WERI-Rb-1 (cell line): Measurements from ENCODE around the gene AP3D1.

Source experiments
- DNase-seq: peaks from one replicate; pipeline ENCODE4 v3.0.0-alpha.2; 2020
- H3K27ac ChIP-seq: fragments of 250-450 bp; sonication (Bioruptor Pico); 2 replicates; pipeline ENCODE4 v1.5.1; 2020; ENCODE audit warnings: mild to moderate bottlenecking, moderate library complexity
- H3K27me3 ChIP-seq: fragments of 250-450 bp; sonication (Bioruptor Pico); 2 replicates; pipeline ENCODE4 v1.5.1; 2021; ENCODE audit warnings: mild to moderate bottlenecking, low read depth, moderate library complexity; ENCODE audit not compliant: insufficient read depth, severe bottlenecking
- H3K36me3 ChIP-seq: fragments of 250-450 bp; sonication (Bioruptor Pico); 2 replicates; pipeline ENCODE4 v1.5.1; 2020; ENCODE audit warnings: mild to moderate bottlenecking, moderate library complexity
- H3K4me3 ChIP-seq: 2 replicates; pipeline ENCODE4 v1.5.1; 2011; ENCODE audit warnings: low read depth, mild to moderate bottlenecking, control low read depth, low read length
- H3K9me3 ChIP-seq: fragments of 250-450 bp; sonication (Bioruptor Pico); 2 replicates; pipeline ENCODE4 v1.5.1; 2021; ENCODE audit warnings: mild to moderate bottlenecking, moderate library complexity; ENCODE audit not compliant: severe bottlenecking
- TF ChIP-seq, protein P1 (sequence below): IDR thresholded peaks from 2 replicates; pipeline ENCODE4 v1.5.1; 2011; ENCODE audit warnings: low read depth, mild to moderate bottlenecking, control low read depth, inconsistent platforms, low read length

AP3D1 gene

GRCh38 chr19:2100719-2101061 is 50.7 kb downstream of the AP3D1 start:
- no peak for DNase-seq
- H3K27ac ChIP-seq = no peak overlapping the region
- TF ChIP-seq, protein P1, sequence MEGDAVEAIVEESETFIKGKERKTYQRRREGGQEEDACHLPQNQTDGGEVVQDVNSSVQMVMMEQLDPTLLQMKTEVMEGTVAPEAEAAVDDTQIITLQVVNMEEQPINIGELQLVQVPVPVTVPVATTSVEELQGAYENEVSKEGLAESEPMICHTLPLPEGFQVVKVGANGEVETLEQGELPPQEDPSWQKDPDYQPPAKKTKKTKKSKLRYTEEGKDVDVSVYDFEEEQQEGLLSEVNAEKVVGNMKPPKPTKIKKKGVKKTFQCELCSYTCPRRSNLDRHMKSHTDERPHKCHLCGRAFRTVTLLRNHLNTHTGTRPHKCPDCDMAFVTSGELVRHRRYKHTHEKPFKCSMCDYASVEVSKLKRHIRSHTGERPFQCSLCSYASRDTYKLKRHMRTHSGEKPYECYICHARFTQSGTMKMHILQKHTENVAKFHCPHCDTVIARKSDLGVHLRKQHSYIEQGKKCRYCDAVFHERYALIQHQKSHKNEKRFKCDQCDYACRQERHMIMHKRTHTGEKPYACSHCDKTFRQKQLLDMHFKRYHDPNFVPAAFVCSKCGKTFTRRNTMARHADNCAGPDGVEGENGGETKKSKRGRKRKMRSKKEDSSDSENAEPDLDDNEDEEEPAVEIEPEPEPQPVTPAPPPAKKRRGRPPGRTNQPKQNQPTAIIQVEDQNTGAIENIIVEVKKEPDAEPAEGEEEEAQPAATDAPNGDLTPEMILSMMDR = no peak
- no peaks in the 10 kb centered on the region for H3K9me3 ChIP-seq
- H3K36me3 ChIP-seq = peaks cover 47% of the 10 kb centered on the region
- H3K27me3 ChIP-seq = no peaks in the 10 kb centered on the region
- H3K4me3 ChIP-seq = no peak overlapping the region

DNA sequence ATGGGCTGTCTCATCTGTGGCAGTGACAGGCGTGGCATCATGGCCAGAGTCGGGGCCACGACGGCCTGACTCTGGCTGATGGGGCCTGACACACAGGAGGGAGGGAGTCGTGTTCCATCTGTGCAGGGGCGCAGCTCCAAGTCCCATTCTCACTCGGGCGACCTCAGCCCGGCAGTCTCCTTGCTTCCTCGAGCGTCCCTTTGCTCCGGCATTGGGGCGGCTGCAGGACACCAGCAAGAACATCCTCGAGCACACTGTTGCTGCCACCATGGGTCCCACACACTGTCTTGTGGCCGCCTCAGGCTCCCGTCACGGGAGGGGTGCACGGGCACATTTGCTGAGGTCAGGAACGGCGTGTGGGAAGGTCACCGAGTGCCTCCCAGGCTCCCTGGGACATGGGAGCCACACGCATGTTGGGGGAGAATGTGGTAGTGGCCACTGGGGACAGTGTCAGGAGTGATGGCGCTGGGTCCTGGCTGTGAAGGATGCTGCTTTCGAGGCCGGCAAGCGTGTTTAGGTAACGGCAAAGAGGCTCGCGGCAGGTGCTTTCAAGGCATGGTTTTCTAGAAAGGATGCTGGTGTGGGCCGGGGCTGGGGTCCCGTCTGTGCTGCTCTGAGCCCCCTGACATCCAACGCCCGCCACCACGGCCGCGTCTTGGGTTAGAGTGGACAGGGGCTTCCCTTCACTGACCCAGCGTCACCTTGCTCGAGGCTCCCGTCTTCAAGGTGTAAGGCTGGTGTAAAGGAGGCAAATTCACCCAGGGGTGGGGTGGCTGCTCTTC is 51.2 kb downstream of the AP3D1 start:
- Histone ChIP-seq H3K9me3 (no peaks in the 10 kb centered on the region), H3K27ac (no peak overlapping the region), H3K27me3 (no peaks in the 10 kb centered on the region), H3K36me3 (peaks cover 41% of the 10 kb centered on the region), H3K4me3 (no peak overlapping the region)
- TF ChIP-seq, protein P1 = no peak
- no peak for DNase-seq

GRCh38 chr19:2099054-2099501 is 52.3 kb downstream of the AP3D1 start:
- Histone ChIP-seq H3K36me3 (peaks cover 37% of the 10 kb centered on the region), H3K27me3 (no peaks in the 10 kb centered on the region), H3K9me3 (no peaks in the 10 kb centered on the region), H3K27ac (no peak overlapping the region), H3K4me3 (no peak overlapping the region)
- TF ChIP-seq, protein P1 = no peak
- DNase-seq = no peak

DNA sequence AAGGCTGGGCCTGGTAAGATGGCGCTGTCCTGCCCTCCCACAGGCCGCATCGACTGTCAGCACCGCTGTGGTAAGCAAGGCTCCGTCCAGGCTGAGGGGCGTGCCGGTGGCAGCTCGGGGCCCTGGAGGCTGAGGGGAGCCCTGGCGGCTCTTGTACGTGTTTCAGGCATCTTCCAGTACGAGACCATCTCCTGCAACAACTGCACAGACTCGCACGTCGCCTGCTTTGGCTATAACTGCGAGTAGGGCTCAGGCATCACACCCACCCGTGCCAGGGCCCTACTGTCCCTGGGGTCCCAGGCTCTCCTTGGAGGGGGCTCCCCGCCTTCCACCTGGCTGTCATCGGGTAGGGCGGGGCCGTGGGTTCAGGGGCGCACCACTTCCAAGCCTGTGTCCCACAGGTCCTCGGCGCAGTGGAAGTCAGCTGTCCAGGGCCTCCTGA is 53.5 kb downstream of the AP3D1 start:
- DNase-seq = no peak

DNA sequence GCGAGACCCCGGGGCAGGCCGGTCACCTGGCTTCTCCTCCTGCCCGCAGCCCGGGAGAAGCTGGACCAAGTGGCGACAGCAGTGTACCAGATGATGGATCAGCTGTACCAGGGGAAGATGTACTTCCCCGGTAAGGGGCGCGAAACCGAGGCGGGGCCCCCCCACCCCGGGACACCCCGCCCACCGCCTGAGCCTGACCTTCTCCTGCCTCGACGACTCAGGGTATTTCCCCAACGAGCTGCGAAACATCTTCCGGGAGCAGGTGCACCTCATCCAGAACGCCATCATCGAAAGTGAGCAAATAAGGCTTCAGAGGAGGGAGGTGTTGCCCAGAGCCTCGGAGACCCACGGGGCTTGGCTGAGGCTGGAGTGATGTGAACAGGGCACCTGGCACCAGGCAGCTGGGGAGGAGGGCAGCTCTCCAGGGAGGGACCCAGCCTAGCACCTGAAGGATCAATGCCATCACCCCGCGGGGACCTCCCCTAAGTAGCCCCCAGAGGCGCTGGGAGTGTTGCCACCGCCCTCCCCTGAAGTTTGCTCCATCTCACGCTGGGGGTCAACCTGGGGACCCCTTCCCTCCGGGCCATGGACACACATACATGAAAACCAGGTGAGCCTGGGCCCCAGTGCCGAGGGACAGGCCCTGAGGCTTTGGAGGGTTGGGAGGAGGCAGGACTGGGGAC is 54.0 kb downstream of the AP3D1 start:
- TF ChIP-seq, protein P1 = no peak
- Histone ChIP-seq H3K9me3 (no peaks in the 10 kb centered on the region), H3K4me3 (peak overlapping the region; percentile 45), H3K27me3 (no peaks in the 10 kb centered on the region), H3K27ac (no peak overlapping the region), H3K36me3 (peaks cover 28% of the 10 kb centered on the region)
- DNase-seq = no peak

More for the DNA sequence above, 53.5 kb downstream of the AP3D1 start:
- TF ChIP-seq, protein P1 = no peak
- no peak overlapping the region for H3K4me3 ChIP-seq
- no peaks in the 10 kb centered on the region for H3K9me3 ChIP-seq
- peaks cover 31% of the 10 kb centered on the region for H3K36me3 ChIP-seq
- no peak overlapping the region for H3K27ac ChIP-seq
- no peaks in the 10 kb centered on the region for H3K27me3 ChIP-seq
